Smooth muscle cell (in vitro differentiated cells): ENCODE results near the gene CDC42EP4. TPM values are rescaled to one million over a fixed set of nuclear protein-coding genes. Genes with fewer than 3 reads are reported as not detected.
A peak's percentile ranks its signal among the peaks of the same experiment; 100 is the strongest.

ENCODE experiments used
- DNase-seq: peaks from one replicate; lab custom pipeline; 2025; ENCODE audit not compliant: unreplicated experiment; lab: John Stamatoyannopoulos, UW
- H2AFZ ChIP-seq: fragments of 200-600 bp; sonication (generic); 2 replicates; pipeline ENCODE4 v1.6.0; 2016; ENCODE audit warnings: antibody characterized with exemption, low read depth, mild to moderate bottlenecking
- H3F3A ChIP-seq: fragments of 200-600 bp; sonication (generic); 2 replicates; pipeline ENCODE4 v1.6.0; 2017; ENCODE audit warnings: antibody characterized with exemption, low read depth
- H3K27ac ChIP-seq: fragments of 200-600 bp; sonication (generic); 2 replicates; pipeline ENCODE4 v1.5.1; 2016; ENCODE audit warnings: low read depth, mild to moderate bottlenecking
- H3K27me3 ChIP-seq: fragments of 200-600 bp; sonication (generic); 2 replicates; pipeline ENCODE4 v1.6.1; 2016; ENCODE audit warnings: low read depth, mild to moderate bottlenecking
- H3K36me3 ChIP-seq: fragments of 200-600 bp; sonication (generic); 2 replicates; pipeline ENCODE4 v1.5.1; 2016; ENCODE audit warnings: low read depth
- H3K4me1 ChIP-seq: fragments of 200-600 bp; sonication (generic); 2 replicates; pipeline ENCODE4 v1.5.1; 2016; ENCODE audit warnings: low read depth
- H3K4me2 ChIP-seq: fragments of 200-600 bp; sonication (generic); 2 replicates; pipeline ENCODE4 v1.6.0; 2016; ENCODE audit warnings: mild to moderate bottlenecking
- H3K4me3 ChIP-seq: fragments of 200-600 bp; sonication (generic); 2 replicates; pipeline ENCODE4 v1.5.1; 2016; ENCODE audit warnings: mild to moderate bottlenecking
- H3K79me2 ChIP-seq: fragments of 200-600 bp; sonication (generic); 2 replicates; pipeline ENCODE4 v1.6.0; 2016; ENCODE audit warnings: low read depth, mild to moderate bottlenecking
- H3K9ac ChIP-seq: fragments of 200-600 bp; sonication (generic); 2 replicates; pipeline ENCODE4 v1.6.0; 2016; ENCODE audit warnings: low read depth
- H3K9me3 ChIP-seq: fragments of 200-600 bp; sonication (generic); replicated peaks from 2 replicates; pipeline ENCODE4 v1.5.1; 2016; ENCODE audit warnings: low read depth
- H4K20me1 ChIP-seq: fragments of 200-600 bp; sonication (generic); 2 replicates; pipeline ENCODE4 v1.6.0; 2016; ENCODE audit warnings: low read depth
- WGBS: methylation state at CpG from one replicate; pipeline ENCODE4 v1.1.7; 2016; ENCODE audit warnings: low lambda C conversion rate; 5-methylcytosine and 5-hydroxymethylcytosine counted together
- polyA plus RNA-seq: library from polyadenylated mRNA; unstranded; fragments of >200 nt; fragmentation: Nextera tagmentation; extraction: Ambion mirVana; gene quantifications from 2 replicates; pipeline ENCODE4 v1.2.1, GENCODE V29; 2016
- total RNA-seq: library from RNA; depleted of rRNA; stranded (reverse); fragments of >200 nt; gene quantifications from 2 replicates; pipeline ENCODE4 v1.2.3, GENCODE V29; 2014
- TF ChIP-seq, protein P1 (sequence below): fragments of 200-600 bp; sonication (generic); IDR thresholded peaks from 2 replicates; pipeline ENCODE4 v1.5.1; 2017; ENCODE audit warnings: borderline replicate concordance, mild to moderate bottlenecking, antibody characterized with exemption; ENCODE audit not compliant: insufficient read depth, poor library complexity, severe bottlenecking

Gene CDC42EP4
- total and polyA plus RNA-seq, 2 experiments from 2014 or later: 15.1 to 21.4 TPM

DNA sequence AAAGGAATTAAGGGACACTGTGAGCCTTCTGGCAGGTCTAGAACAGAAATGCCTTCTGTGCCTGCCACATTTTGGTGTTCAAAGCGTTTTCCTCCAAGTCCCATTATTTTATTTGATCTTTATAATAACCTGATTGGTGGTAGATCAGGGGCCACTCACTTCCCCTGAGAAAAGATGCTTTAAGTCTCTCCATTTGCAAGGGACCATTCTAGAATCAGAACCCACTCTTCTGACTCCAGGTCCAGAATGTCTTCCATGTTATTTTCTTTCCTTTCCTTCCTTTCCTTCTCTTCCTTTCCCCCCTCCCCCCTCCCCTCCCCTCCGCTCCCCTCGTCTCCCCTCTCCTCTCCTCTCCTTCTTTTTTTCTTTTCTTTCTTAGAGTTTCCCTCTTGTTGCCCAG lies 19.3 kb upstream of the CDC42EP4 start:
- H2AFZ ChIP-seq: no peak overlapping the region
- H3K4me2 ChIP-seq: no peak overlapping the region
- no peak overlapping the region for H3K27ac ChIP-seq
- H3K9me3 ChIP-seq: no peaks in the 10 kb centered on the region
- no peak for DNase-seq
- no peaks in the 10 kb centered on the region for H4K20me1 ChIP-seq
- H3K36me3 ChIP-seq: no peaks in the 10 kb centered on the region
- no peak overlapping the region for H3K9ac ChIP-seq
- no peak overlapping the region for H3K4me3 ChIP-seq
- H3K4me1 ChIP-seq: no peaks in the 10 kb centered on the region
- no peaks in the 10 kb centered on the region for H3F3A ChIP-seq
- no peaks in the 10 kb centered on the region for H3K27me3 ChIP-seq
- TF ChIP-seq, protein P1, sequence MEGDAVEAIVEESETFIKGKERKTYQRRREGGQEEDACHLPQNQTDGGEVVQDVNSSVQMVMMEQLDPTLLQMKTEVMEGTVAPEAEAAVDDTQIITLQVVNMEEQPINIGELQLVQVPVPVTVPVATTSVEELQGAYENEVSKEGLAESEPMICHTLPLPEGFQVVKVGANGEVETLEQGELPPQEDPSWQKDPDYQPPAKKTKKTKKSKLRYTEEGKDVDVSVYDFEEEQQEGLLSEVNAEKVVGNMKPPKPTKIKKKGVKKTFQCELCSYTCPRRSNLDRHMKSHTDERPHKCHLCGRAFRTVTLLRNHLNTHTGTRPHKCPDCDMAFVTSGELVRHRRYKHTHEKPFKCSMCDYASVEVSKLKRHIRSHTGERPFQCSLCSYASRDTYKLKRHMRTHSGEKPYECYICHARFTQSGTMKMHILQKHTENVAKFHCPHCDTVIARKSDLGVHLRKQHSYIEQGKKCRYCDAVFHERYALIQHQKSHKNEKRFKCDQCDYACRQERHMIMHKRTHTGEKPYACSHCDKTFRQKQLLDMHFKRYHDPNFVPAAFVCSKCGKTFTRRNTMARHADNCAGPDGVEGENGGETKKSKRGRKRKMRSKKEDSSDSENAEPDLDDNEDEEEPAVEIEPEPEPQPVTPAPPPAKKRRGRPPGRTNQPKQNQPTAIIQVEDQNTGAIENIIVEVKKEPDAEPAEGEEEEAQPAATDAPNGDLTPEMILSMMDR: no peak
- no peaks in the 10 kb centered on the region for H3K79me2 ChIP-seq
- WGBS: 91% methylated on average over 1 of the region's 3 CpGs

DNA sequence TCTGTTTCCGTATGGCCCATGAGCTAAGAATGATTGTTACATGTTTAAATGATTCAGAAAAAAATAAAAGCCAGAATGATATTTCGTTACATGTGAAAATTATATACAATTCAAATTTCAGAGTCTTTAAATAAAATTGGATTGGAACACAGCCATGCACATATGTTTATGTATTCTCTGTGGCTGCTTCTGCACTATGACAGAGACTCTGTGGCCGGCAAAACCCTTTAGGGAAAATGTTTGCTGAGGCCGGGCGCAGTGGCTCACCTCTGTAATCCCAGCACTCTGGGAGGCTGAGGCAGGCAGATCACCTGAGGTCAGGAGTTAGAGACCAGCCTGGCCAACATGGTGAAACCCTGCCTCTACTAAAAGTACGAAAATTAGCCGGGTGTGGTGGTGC lies 15.9 kb upstream of the CDC42EP4 start:
- Histone ChIP-seq H3K27me3 (no peaks in the 10 kb centered on the region), H4K20me1 (no peaks in the 10 kb centered on the region), H3K27ac (no peak overlapping the region), H3K9ac (no peak overlapping the region), H3K79me2 (no peaks in the 10 kb centered on the region), H3F3A (peaks cover 5% of the 10 kb centered on the region), H3K4me2 (no peak overlapping the region), H3K4me3 (no peak overlapping the region), H3K9me3 (no peaks in the 10 kb centered on the region), H3K4me1 (peaks cover 17% of the 10 kb centered on the region), H3K36me3 (no peaks in the 10 kb centered on the region), H2AFZ (no peak overlapping the region)
- TF ChIP-seq, protein P1: no peak
- DNase-seq: no peak
- WGBS: 87% methylated on average over 7 of the region's 7 CpGs

DNA sequence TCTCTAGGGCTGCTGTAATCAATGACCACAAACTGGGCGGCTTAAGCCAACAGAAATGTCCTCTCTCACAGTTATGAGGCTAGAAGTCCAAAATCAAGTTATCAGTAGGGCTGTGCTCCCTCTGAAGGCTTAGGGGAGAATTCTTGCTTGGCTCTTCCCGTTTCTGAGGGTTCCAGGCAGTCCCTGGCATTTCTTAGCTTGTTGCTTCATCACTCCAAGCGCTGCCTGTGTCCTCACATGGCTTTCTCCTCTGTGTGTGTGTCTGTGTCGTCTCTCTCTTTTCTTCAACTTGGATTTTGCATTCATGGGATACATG lies 13.7 kb upstream of the CDC42EP4 start:
- Histone ChIP-seq H3K4me1 (peaks cover 17% of the 10 kb centered on the region), H3K9me3 (no peaks in the 10 kb centered on the region), H3K27me3 (no peaks in the 10 kb centered on the region), H3F3A (peaks cover 10% of the 10 kb centered on the region), H3K36me3 (no peaks in the 10 kb centered on the region), H3K79me2 (no peaks in the 10 kb centered on the region), H3K4me3 (no peak overlapping the region), H3K27ac (peak overlapping the region; percentile 96), H3K9ac (no peak overlapping the region), H4K20me1 (no peaks in the 10 kb centered on the region), H3K4me2 (peak overlapping the region; percentile 82), H2AFZ (no peak overlapping the region)
- WGBS: 18% methylated on average over 4 of the region's 4 CpGs
- DNase-seq: no peak
- TF ChIP-seq, protein P1: no peak

DNA sequence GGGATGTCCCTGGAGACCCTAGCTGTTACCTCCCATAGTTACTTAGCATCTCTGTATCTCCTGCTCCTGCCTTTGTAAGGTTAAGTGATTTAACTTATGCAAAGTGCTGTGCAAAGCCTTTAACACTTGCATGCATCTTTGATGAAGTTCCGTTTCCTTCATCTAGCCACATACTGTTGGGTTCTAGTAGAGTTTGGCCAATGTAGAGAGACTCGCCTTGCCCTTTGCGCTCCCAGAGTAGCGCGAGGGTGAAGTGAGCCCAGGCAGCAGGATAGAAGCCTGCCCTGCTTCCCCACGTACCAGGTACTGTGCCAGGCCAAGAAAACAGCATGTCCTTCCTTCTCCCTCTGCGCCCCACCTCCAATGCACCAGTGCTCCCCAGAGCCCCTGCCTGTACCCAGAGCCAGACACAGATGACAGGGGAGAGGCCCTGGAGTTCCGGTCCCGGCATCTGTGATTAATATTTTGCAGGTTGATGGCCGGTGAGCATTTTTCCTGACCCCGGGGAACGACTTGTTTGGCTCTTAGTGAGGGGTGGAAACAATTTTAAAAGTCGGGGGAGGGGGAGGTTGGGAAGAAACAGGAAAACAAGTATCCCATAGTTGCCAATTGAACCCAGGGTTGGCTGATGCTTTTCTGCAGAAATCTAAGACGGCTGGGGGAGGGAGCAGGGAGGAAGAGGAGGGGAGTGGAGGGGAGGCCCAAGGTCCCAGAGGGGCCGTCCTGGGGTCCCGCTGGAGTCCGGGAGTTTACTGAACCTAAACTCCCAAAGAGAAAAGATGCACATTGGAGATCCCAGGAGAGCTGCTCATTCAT lies 13.1 kb upstream of the CDC42EP4 start:
- TF ChIP-seq, protein P1: no peak
- Histone ChIP-seq H3K79me2 (no peaks in the 10 kb centered on the region), H3K4me1 (peaks cover 17% of the 10 kb centered on the region), H2AFZ (no peak overlapping the region), H3K4me2 (peak overlapping the region; percentile 82), H4K20me1 (no peaks in the 10 kb centered on the region), H3K9ac (peak overlapping the region; percentile 91), H3K27ac (peak overlapping the region; percentile 96), H3K27me3 (no peaks in the 10 kb centered on the region), H3F3A (peaks cover 10% of the 10 kb centered on the region), H3K4me3 (no peak overlapping the region), H3K36me3 (no peaks in the 10 kb centered on the region), H3K9me3 (no peaks in the 10 kb centered on the region)
- no peak for DNase-seq
- 68% methylated on average over 17 of the region's 17 CpGs for WGBS
